ENCODE measurements around the gene ARHGEF1. TPM values are rescaled to one million over a fixed set of nuclear protein-coding genes. Genes with fewer than 3 reads are reported as not detected.

The ARHGEF1 gene
- total and polyA plus RNA-seq, 7 donors, result 15.8 to 28.0 (median 20.7) TPM

DNA sequence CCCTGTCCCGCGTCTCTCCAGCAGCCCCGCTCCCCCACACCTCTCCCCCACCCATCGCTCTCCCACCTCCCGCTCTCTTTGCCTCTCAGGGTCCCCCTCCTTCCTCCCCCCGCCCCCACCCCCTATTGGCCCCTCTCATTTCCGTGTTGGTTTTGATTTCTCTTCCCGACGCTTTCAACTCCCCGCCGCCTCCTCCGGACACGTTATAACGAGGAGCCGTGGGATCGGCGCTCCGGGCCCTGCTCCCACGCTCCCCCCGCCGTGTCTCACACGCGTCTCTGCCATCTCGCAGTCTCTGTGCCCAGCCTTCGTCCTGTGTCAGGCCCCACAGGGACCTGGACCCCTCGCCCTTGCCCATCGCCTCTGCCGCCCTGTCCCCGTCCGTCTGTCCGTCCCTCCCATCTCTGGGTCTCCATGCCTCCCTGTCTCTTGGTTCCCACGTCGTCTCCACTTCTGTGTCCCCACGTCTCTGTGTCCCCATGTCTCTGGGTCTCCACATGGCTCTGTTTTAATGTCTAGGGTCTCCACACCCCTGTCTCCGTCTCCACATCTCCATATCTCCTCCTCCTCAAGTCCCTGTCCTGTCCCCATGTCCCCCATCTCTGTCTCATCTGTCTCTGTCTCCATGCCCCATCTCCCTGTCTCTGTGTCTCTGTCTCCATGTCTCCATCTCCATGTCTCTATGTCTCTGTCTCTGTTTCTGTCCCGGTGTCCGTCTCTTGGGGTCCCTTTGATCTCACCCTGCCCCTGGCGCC, 32.2 kb downstream of the ARHGEF1 start:
- 2% methylated on average over 38 of the region's 38 CpGs for WGBS, 3 donors

DNA sequence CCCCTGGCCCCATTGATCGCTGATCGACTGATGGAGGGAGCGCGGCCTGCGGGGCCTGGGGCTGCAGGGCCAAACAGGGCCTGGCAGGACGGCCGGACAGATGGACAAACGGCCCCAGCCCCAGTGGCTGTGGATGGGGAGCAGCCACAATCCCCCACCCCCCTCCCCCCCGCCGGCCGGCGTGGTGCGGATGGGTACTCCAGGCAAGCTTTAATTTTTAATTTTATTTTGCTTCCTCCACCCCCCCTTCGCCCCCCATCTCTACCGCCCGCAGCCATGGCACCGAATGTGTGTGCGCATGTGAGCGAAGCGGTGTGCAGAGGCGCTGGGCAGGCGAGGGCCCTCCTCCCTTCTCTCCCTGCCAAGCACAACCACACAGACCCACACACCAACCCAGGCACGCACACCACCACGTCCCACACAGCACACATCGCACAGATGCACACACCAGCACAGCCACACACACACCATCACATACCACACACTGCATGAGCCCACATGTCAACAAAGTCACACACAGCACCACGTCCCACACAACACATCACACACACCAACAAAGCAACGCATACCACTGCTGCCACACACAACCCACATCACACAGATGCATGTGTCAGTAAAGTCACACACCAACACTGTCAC, 32.9 kb downstream of the ARHGEF1 start:
- H3K27ac ChIP-seq, result no peak overlapping the region
- peaks cover 0 to 78% (median 33%) of the 10 kb centered on the region in 3 donors for H3K27me3 ChIP-seq (ENCODE audit: insufficient read depth in 3 of 3, low read length in 2 of 3)
- intact Hi-C loops (cut with DNase I), result no loop called here
- no peak overlapping the region for H3K4me3 ChIP-seq
- H3K9me3 ChIP-seq, result no peaks in the 10 kb centered on the region
- ATAC-seq, result no peak
- no peaks in the 10 kb centered on the region for H3K4me1 ChIP-seq
- TF ChIP-seq, protein P1, sequence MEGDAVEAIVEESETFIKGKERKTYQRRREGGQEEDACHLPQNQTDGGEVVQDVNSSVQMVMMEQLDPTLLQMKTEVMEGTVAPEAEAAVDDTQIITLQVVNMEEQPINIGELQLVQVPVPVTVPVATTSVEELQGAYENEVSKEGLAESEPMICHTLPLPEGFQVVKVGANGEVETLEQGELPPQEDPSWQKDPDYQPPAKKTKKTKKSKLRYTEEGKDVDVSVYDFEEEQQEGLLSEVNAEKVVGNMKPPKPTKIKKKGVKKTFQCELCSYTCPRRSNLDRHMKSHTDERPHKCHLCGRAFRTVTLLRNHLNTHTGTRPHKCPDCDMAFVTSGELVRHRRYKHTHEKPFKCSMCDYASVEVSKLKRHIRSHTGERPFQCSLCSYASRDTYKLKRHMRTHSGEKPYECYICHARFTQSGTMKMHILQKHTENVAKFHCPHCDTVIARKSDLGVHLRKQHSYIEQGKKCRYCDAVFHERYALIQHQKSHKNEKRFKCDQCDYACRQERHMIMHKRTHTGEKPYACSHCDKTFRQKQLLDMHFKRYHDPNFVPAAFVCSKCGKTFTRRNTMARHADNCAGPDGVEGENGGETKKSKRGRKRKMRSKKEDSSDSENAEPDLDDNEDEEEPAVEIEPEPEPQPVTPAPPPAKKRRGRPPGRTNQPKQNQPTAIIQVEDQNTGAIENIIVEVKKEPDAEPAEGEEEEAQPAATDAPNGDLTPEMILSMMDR (IDR thresholded peaks at IDR 0.05), result no peak
- no peak for DNase-seq
- WGBS, 3 donors, result 24 to 29% (median 24%) methylated on average over 17 to 27 of the region's 27 CpGs
- no peaks in the 10 kb centered on the region for H3K36me3 ChIP-seq (ENCODE audit: insufficient read depth in 1 of 2, low read depth in 1 of 2)

More for the DNA sequence above, 32.2 kb downstream of the ARHGEF1 start:
- Histone ChIP-seq H3K9me3 (no peaks in the 10 kb centered on the region), H3K36me3 (ENCODE audit: insufficient read depth in 1 of 2, low read depth in 1 of 2) (no peaks in the 10 kb centered on the region), H3K27ac (no peak overlapping the region), H3K27me3 (ENCODE audit: insufficient read depth in 3 of 3, low read length in 2 of 3) (peaks cover 0 to 74% (median 33%) of the 10 kb centered on the region in 3 donors), H3K4me3 (no peak overlapping the region), H3K4me1 (no peaks in the 10 kb centered on the region)
- intact Hi-C loops (cut with DNase I), result no loop called here
- ATAC-seq (no peak), DNase-seq (no peak)
- TF ChIP-seq, protein P1 (IDR thresholded peaks at IDR 0.05), result no peak

DNA sequence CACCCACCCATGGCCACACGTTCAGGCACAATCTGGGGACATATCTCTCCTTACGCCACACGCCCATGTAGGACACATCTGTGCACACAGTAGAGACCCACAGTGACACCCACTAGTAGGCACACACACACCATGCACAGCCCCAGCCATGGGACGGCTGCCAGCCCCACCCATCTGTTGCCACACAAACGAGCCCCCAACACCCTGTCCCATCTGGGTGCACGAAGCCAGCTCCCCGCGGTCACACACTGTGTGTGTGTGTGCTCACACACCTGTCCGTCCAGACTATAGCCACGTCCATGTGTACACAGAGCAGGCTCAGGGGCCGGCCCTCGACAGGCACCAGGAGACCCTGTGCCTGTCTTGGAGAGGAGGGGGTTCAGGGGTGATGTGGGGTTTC, 34.7 kb downstream of the ARHGEF1 start:
- 40 to 48% (median 41%) methylated on average over 12 of the region's 12 CpGs for WGBS, 3 donors
- H3K27me3 ChIP-seq (ENCODE audit: insufficient read depth in 3 of 3, low read length in 2 of 3), result peaks cover 0 to 78% (median 32%) of the 10 kb centered on the region in 3 donors
- peak in 1 of 2 donors; percentile 46 for DNase-seq

DNA sequence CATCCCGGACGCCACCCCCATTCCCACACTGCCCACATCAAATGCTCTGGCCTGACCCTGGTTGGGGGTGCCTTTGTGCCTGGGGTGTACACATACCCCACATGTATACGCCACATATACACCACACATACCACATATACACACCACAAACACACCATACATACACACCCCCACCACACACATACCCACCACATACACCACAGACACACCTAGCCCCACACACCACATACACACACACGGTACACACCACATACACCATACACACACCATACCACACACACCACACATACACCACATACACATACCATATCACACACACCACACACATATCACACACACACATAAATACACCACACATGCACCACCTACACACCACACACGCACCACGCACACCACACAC, 35.1 kb downstream of the ARHGEF1 start:
- no peak for ATAC-seq
- TF ChIP-seq, protein P1 (IDR thresholded peaks at IDR 0.05), result no peak
- Histone ChIP-seq H3K4me3 (no peak overlapping the region), H3K36me3 (ENCODE audit: insufficient read depth in 1 of 2, low read depth in 1 of 2) (no peaks in the 10 kb centered on the region), H3K9me3 (no peaks in the 10 kb centered on the region), H3K4me1 (no peaks in the 10 kb centered on the region), H3K27ac (no peak overlapping the region), H3K27me3 (ENCODE audit: insufficient read depth in 3 of 3, low read length in 2 of 3) (peaks cover 0 to 80% (median 36%) of the 10 kb centered on the region in 3 donors)
- DNase-seq, result no peak
- intact Hi-C loops (cut with DNase I), result no loop called here
- whole genome bisulfite sequencing, 3 donors, result 78 to 88% (median 79%) methylated on average over 6 of the region's 6 CpGs

More for the DNA sequence above, 34.7 kb downstream of the ARHGEF1 start:
- no peak for ATAC-seq
- H3K4me1 ChIP-seq, result no peaks in the 10 kb centered on the region
- no peak overlapping the region for H3K4me3 ChIP-seq
- no peak overlapping the region for H3K27ac ChIP-seq
- H3K36me3 ChIP-seq (ENCODE audit: insufficient read depth in 1 of 2, low read depth in 1 of 2), result no peaks in the 10 kb centered on the region
- H3K9me3 ChIP-seq, result no peaks in the 10 kb centered on the region
- intact Hi-C loops (cut with DNase I), result no loop called here
- TF ChIP-seq, protein P1 (IDR thresholded peaks at IDR 0.05), result no peak
